ENCODE measurements around the gene ARHGAP26.

ARHGAP26 gene

GRCh38 chr5:143002459-143003327 lies 232.5 kb downstream of the ARHGAP26 start:
- no peak for DNase-seq

GRCh38 chr5:143003328-143003636 lies 233.1 kb downstream of the ARHGAP26 start:
- DNase-seq = no peak

- no peak for DNase-seq
These were observed 234.4 kb downstream of the ARHGAP26 start for GRCh38 chr5:143004361-143005145.

GRCh38 chr5:143006501-143006900 lies 236.3 kb downstream of the ARHGAP26 start:
- DNase-seq = no peak

- no peak for DNase-seq
These were observed 237.9 kb downstream of the ARHGAP26 start for GRCh38 chr5:143008032-143008431.

- no peak for DNase-seq
These were observed 238.8 kb downstream of the ARHGAP26 start for GRCh38 chr5:143008809-143009521.

- DNase-seq = peak; percentile 41
These were observed 240.2 kb downstream of the ARHGAP26 start for GRCh38 chr5:143010351-143010750.

- peak; percentile 66 for DNase-seq
These were observed 241.4 kb downstream of the ARHGAP26 start for GRCh38 chr5:143011585-143011984.

- no peak for DNase-seq
These were observed 243.2 kb downstream of the ARHGAP26 start for GRCh38 chr5:143013176-143013891.

- no peak for DNase-seq
These were observed 244.0 kb downstream of the ARHGAP26 start for GRCh38 chr5:143014017-143014651.

- DNase-seq = peak; percentile 36
These were observed 246.8 kb downstream of the ARHGAP26 start for GRCh38 chr5:143016777-143017516.

GRCh38 chr5:143017541-143017940 lies 247.4 kb downstream of the ARHGAP26 start:
- DNase-seq = no peak

GRCh38 chr5:143017992-143018391 lies 247.8 kb downstream of the ARHGAP26 start:
- DNase-seq = no peak

GRCh38 chr5:143019157-143019556 lies 249.0 kb downstream of the ARHGAP26 start:
- no peak for DNase-seq

- DNase-seq = no peak
These were observed 249.7 kb downstream of the ARHGAP26 start for GRCh38 chr5:143019614-143020515.

- no peak for DNase-seq
These were observed 251.4 kb downstream of the ARHGAP26 start for GRCh38 chr5:143021595-143021994.

- no peak for DNase-seq
These were observed 253.4 kb downstream of the ARHGAP26 start for GRCh38 chr5:143023411-143024096.

GRCh38 chr5:143024228-143024920 lies 254.2 kb downstream of the ARHGAP26 start:
- peak; percentile 46 for DNase-seq

- no peak for DNase-seq
These were observed 255.2 kb downstream of the ARHGAP26 start for GRCh38 chr5:143025376-143025775.
